OCI-LY7 (cell line): ENCODE data around the gene KCNIP1. TPM values are rescaled to one million over a fixed set of nuclear protein-coding genes. Genes with fewer than 3 reads are reported as not detected.

ENCODE experiments used
- BruUV-seq: library from RNA; stranded (reverse); fragments of 400-500 nt; replicated peaks from 2 replicates; lab custom pipeline; 2021; lab: Mats Ljungman, UMichigan
- CTCF ChIA-PET: fragments of 300-600 bp; sonication (Branson Sonifier 250); formaldehyde crosslinking; loops from one replicate; lab custom pipeline; 2022; ENCODE audit warnings: antibody characterized with exemption; ENCODE audit not compliant: unreplicated experiment; lab: Charles Lee
- POLR2A ChIA-PET: fragments of 300-600 bp; sonication (Branson Sonifier 250); formaldehyde crosslinking; loops from one replicate; lab custom pipeline; 2022; ENCODE audit warnings: antibody characterized with exemption; lab: Charles Lee
- DNase-seq: peaks from one replicate; pipeline ENCODE4 v3.0.0-alpha.2; 2015; ENCODE audit warnings: low spot score
- H2AFZ ChIP-seq: fragments of 200-600 bp; sonication (generic), shearing (Covaris generic); 2 replicates; pipeline ENCODE4 v1.6.1; 2014; ENCODE audit warnings: mild to moderate bottlenecking, antibody characterized with exemption, low read length, moderate library complexity
- H3K27ac ChIP-seq: fragments of 200-600 bp; sonication (generic); 2 replicates; pipeline ENCODE4 v1.5.1; 2014; ENCODE audit warnings: mixed run types, low read depth, mild to moderate bottlenecking, moderate library complexity, low read length, inconsistent platforms; ENCODE audit not compliant: poor library complexity, severe bottlenecking
- H3K36me3 ChIP-seq: fragments of 200-600 bp; sonication (generic); 2 replicates; pipeline ENCODE4 v1.6.1; 2014; ENCODE audit warnings: mild to moderate bottlenecking, antibody characterized with exemption, low read length, moderate library complexity, mixed read lengths; ENCODE audit not compliant: insufficient read depth
- H3K4me1 ChIP-seq: fragments of 200-600 bp; sonication (generic); 2 replicates; pipeline ENCODE4 v1.5.1; 2014; ENCODE audit warnings: mild to moderate bottlenecking, low read length; ENCODE audit not compliant: insufficient read depth, poor library complexity, severe bottlenecking
- H3K4me2 ChIP-seq: fragments of 200-600 bp; sonication (generic); 2 replicates; pipeline ENCODE4 v1.6.1; 2014; ENCODE audit warnings: mild to moderate bottlenecking, low read length
- H3K4me3 ChIP-seq: fragments of 200-600 bp; sonication (generic); 2 replicates; pipeline ENCODE4 v1.5.1; 2014; ENCODE audit warnings: mild to moderate bottlenecking, low read depth, low read length; ENCODE audit not compliant: poor library complexity, severe bottlenecking
- H3K79me2 ChIP-seq: fragments of 200-600 bp; sonication (generic); 2 replicates; pipeline ENCODE4 v1.6.1; 2016; ENCODE audit warnings: low read depth, mild to moderate bottlenecking, low read length, moderate library complexity, mixed read lengths; ENCODE audit not compliant: insufficient read depth
- H3K9me2 ChIP-seq: fragments of 200-600 bp; sonication (generic); 2 replicates; pipeline ENCODE4 v1.6.1; 2016; ENCODE audit warnings: mild to moderate bottlenecking, low read length, mixed read lengths; ENCODE audit not compliant: insufficient read depth
- H3K9me3 ChIP-seq: fragments of 200-600 bp; sonication (generic); 2 replicates; pipeline ENCODE4 v1.6.1; 2014; ENCODE audit warnings: mild to moderate bottlenecking, mixed run types, low read length, mixed read lengths
- H4K20me1 ChIP-seq: fragments of 200-600 bp; sonication (generic); 2 replicates; pipeline ENCODE4 v1.6.1; 2014; ENCODE audit warnings: mild to moderate bottlenecking, antibody characterized with exemption, low read length, moderate library complexity, mixed read lengths; ENCODE audit not compliant: insufficient read depth
- EZH2phosphoT487 ChIP-seq: fragments of 200-600 bp; sonication (generic); IDR thresholded peaks from 2 replicates; pipeline ENCODE4 v1.6.1; 2018; ENCODE audit warnings: low read depth, borderline replicate concordance, mild to moderate bottlenecking, mixed run types, antibody characterized with exemption, low read length, moderate library complexity, mixed read lengths
- intact Hi-C: fragments of 100-400 bp; cut with micrococcal nuclease; formaldehyde crosslinking; loops from one replicate; pipeline ENCODE4 v1.10.0; 2022; ENCODE audit not compliant: unreplicated experiment
- total RNA-seq, 2 experiments: library from RNA; depleted of rRNA in 1 of 2; stranded (reverse); fragments of >200 nt in 1 of 2; shearing (Covaris generic) in 1 of 2; gene quantifications; 2 replicates each; pipeline ENCODE4 v1.2.3, GENCODE V29; 2014 to 2022
- TF ChIP-seq, protein P1 (sequence below): fragments of 200-600 bp; sonication (generic); conservative IDR thresholded peaks from 2 replicates; pipeline ENCODE4 v1.5.1; 2014; ENCODE audit warnings: mild to moderate bottlenecking, antibody characterized with exemption, low read length, moderate library complexity, mixed read lengths

KCNIP1 gene
- total RNA-seq, 2 experiments from 2014 or later: not detected

DNA sequence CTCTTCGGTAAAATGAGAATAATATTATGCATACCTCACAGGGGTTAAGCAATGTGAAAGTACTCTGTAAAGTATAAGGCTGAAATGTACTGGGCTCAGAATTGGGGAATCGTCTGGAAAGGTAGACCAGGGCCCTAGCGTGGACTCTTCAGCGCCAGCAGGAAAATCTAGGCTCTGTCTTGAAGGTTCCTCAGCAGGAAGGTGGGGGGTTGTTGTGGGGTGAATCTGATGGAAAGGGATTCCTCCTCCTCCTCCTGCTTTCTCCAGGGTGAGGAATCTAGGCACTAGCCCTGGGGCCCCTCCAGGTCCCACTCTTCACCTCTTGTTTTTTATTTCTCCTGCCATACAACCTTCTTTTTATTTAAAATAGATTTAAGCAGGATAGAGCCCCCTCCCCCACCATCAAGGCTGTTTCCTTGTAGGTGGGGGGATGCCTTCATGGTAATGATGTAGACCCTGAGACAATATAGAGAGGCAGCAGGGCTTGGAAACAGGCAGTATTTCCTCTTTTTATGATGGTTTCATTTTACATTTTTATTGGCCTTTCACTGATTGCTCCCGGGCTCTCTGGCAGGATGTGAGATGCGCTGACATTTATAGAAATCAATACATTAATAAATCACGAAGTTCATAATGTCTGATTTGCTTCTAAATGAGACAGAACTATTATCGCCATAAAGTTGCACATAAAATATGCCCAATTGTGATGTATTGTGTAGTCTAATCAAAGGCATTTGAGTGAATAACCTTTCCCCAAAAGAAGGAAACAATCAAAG, 200.8 kb downstream of the KCNIP1 start:
- H3K27ac ChIP-seq: no peak overlapping the region
- no TSS peak for BruUV-seq
- no peak overlapping the region for H3K4me2 ChIP-seq
- H2AFZ ChIP-seq: no peak overlapping the region
- ChIA-PET POLR2A (no interaction called here), CTCF (no interaction called here)
- H4K20me1 ChIP-seq: no peaks in the 10 kb centered on the region
- H3K9me3 ChIP-seq: no peaks in the 10 kb centered on the region
- no peak for DNase-seq
- H3K79me2 ChIP-seq: no peaks in the 10 kb centered on the region
- no peak overlapping the region for H3K4me3 ChIP-seq
- intact Hi-C loops: no loop called here
- no peaks in the 10 kb centered on the region for H3K36me3 ChIP-seq
- no peak for TF ChIP-seq EZH2phosphoT487
- TF ChIP-seq, protein P1, sequence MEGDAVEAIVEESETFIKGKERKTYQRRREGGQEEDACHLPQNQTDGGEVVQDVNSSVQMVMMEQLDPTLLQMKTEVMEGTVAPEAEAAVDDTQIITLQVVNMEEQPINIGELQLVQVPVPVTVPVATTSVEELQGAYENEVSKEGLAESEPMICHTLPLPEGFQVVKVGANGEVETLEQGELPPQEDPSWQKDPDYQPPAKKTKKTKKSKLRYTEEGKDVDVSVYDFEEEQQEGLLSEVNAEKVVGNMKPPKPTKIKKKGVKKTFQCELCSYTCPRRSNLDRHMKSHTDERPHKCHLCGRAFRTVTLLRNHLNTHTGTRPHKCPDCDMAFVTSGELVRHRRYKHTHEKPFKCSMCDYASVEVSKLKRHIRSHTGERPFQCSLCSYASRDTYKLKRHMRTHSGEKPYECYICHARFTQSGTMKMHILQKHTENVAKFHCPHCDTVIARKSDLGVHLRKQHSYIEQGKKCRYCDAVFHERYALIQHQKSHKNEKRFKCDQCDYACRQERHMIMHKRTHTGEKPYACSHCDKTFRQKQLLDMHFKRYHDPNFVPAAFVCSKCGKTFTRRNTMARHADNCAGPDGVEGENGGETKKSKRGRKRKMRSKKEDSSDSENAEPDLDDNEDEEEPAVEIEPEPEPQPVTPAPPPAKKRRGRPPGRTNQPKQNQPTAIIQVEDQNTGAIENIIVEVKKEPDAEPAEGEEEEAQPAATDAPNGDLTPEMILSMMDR: no peak
- H3K4me1 ChIP-seq: no peaks in the 10 kb centered on the region
- no peaks in the 10 kb centered on the region for H3K9me2 ChIP-seq

DNA sequence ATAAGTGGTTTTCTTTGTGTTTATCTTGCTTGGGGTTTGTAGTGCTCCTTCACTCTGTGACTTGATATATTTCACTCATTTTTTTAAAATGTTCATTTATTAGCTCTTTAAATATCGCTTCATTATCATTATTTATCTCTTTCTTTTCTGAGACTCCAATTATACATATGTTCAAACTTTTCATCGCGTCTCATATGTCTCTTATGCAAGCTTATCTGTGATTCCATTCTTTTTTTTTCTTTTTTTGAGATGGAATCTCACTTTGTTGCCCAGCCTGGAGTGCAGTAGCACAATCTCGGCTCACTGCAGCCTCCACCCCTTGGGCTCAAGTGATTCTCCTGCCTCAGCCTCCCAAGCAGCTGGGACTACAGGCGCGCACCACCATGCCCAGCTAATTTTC, 205.8 kb downstream of the KCNIP1 start:
- no peak for DNase-seq
- H3K9me3 ChIP-seq: no peaks in the 10 kb centered on the region
- CTCF ChIA-PET: no interaction called here
- H3K27ac ChIP-seq: no peak overlapping the region
- no peaks in the 10 kb centered on the region for H3K36me3 ChIP-seq
- no peaks in the 10 kb centered on the region for H3K4me1 ChIP-seq
- no peak overlapping the region for H3K4me3 ChIP-seq
- no peak overlapping the region for H3K4me2 ChIP-seq
- intact Hi-C loops: no loop called here
- no TSS peak for BruUV-seq
- no peaks in the 10 kb centered on the region for H4K20me1 ChIP-seq
- H3K9me2 ChIP-seq: no peaks in the 10 kb centered on the region
- no peak overlapping the region for H2AFZ ChIP-seq
- no peaks in the 10 kb centered on the region for H3K79me2 ChIP-seq
- POLR2A ChIA-PET: interaction anchor here (0.7 to 1.1 kb wide), 2 partner anchors 10 to 18 kb away, joined by 3 to 4 read pairs; no protein-coding TSS in a partner anchor
- TF ChIP-seq, protein P1: no peak
- no peak for TF ChIP-seq EZH2phosphoT487

DNA sequence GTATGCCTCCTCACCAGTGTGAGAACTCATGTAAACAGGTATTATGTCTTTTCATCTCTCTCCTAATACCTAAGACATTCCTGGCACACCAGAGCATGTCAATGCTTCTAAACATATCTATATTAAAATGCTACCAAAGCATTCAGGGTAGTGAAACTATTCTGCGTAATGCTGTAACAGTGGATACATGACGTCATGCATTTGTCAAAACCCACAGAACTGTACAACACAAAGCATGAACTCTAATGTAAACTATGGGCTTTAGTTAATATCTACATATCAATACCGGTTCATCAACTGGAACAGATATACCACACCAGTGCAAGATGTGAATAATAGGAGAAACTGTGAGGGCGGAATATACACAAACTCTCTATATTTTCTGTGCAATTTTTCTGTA, 207.5 kb downstream of the KCNIP1 start:
- Histone ChIP-seq H3K36me3 (no peaks in the 10 kb centered on the region), H3K9me2 (no peaks in the 10 kb centered on the region), H3K4me2 (no peak overlapping the region), H2AFZ (no peak overlapping the region), H3K4me1 (no peaks in the 10 kb centered on the region), H3K4me3 (no peak overlapping the region), H3K79me2 (no peaks in the 10 kb centered on the region), H3K27ac (no peak overlapping the region), H3K9me3 (no peaks in the 10 kb centered on the region), H4K20me1 (no peaks in the 10 kb centered on the region)
- ChIA-PET CTCF (no interaction called here), POLR2A (no interaction called here)
- intact Hi-C loops: no loop called here
- TF ChIP-seq, protein P1: no peak
- TF ChIP-seq EZH2phosphoT487: no peak
- DNase-seq: no peak
- no TSS peak for BruUV-seq
